ENCODE measurements around the gene ANKRD35. TPM values are rescaled to one million over a fixed set of nuclear protein-coding genes. Genes with fewer than 3 reads are reported as not detected.

ANKRD35 gene
- total RNA-seq, 2 donors from 2014 or later: 0.53 to 0.59 TPM

DNA sequence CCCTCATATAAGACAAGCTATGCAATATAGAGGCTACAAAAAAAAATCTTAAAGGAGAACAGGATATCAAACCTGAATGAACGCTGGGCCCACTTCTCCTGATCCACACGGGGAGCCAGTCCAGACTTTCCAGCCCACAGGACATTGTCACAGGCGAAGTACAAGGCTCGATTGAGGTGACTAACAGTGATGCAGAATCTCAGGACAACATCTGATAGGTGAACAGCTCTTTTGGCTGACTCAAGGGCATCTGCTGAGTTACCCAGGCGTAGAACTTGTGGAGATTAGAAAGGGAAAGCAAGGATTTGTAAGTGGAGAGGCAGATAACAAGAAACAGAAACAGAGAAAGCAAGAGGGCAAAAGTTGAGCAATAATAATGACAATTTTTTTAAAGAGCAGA lies 31.1 kb upstream of the ANKRD35 start:
- H3K27ac ChIP-seq: no peak overlapping the region
- intact Hi-C loops (cut with DNase I): loop anchor here (5.0 to 10.0 kb wide), 2 partner anchors 41 to 72 kb away; partner anchors contain the start of genes LIX1L and NUDT17
- H3K36me3 ChIP-seq: no peaks in the 10 kb centered on the region

DNA sequence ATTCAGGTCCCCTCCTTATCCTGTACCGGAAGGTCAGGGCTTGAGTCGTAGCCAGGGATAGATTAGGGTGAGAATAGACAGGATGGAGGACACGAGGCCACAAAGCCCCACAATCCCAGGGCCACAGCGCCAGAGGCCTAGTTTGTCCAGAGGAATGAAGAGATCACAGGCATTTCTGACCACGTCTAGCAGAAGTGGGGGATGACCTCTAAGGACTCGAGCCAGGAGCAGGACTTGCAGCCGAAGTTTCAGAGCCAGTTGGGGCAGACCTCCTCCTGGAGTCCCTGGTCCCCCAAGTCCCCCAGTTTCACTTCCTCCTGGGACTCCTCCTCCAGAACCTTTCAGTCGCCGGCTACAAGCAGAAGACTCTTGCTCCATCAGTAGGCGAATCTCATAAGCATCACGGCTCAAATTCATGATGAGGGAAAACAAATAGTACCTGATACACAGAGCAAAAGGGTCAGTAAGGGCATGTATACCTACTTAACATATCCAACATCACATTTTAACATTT lies 26.5 kb upstream of the ANKRD35 start:
- H3K4me1 ChIP-seq: no peaks in the 10 kb centered on the region
- no peak overlapping the region for H3K9ac ChIP-seq (ENCODE audit: low read depth in 2 of 2, low read length in 2 of 2)
- H3K9me3 ChIP-seq: no peaks in the 10 kb centered on the region
- TF ChIP-seq, protein P1, sequence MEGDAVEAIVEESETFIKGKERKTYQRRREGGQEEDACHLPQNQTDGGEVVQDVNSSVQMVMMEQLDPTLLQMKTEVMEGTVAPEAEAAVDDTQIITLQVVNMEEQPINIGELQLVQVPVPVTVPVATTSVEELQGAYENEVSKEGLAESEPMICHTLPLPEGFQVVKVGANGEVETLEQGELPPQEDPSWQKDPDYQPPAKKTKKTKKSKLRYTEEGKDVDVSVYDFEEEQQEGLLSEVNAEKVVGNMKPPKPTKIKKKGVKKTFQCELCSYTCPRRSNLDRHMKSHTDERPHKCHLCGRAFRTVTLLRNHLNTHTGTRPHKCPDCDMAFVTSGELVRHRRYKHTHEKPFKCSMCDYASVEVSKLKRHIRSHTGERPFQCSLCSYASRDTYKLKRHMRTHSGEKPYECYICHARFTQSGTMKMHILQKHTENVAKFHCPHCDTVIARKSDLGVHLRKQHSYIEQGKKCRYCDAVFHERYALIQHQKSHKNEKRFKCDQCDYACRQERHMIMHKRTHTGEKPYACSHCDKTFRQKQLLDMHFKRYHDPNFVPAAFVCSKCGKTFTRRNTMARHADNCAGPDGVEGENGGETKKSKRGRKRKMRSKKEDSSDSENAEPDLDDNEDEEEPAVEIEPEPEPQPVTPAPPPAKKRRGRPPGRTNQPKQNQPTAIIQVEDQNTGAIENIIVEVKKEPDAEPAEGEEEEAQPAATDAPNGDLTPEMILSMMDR (IDR thresholded peaks at IDR 0.05): no peak
- DNase-seq: no peak
- H3K27ac ChIP-seq: no peak overlapping the region
- H3K4me3 ChIP-seq: no peak overlapping the region
- intact Hi-C loops (cut with DNase I): loop anchor here (10.0 kb wide), 1 partner anchor 67 kb away; the partner anchor contains the start of gene NUDT17
- no peaks in the 10 kb centered on the region for H3K27me3 ChIP-seq
- no peaks in the 10 kb centered on the region for H3K36me3 ChIP-seq

More for the DNA sequence above, 31.1 kb upstream of the ANKRD35 start:
- Histone ChIP-seq H3K9me3 (no peaks in the 10 kb centered on the region), H3K4me3 (no peak overlapping the region), H3K9ac (ENCODE audit: low read depth in 2 of 2, low read length in 2 of 2) (no peak overlapping the region), H3K4me1 (peaks cover 6% of the 10 kb centered on the region), H3K27me3 (no peaks in the 10 kb centered on the region)
- TF ChIP-seq, protein P1 (IDR thresholded peaks at IDR 0.05): no peak
- no peak for DNase-seq

DNA sequence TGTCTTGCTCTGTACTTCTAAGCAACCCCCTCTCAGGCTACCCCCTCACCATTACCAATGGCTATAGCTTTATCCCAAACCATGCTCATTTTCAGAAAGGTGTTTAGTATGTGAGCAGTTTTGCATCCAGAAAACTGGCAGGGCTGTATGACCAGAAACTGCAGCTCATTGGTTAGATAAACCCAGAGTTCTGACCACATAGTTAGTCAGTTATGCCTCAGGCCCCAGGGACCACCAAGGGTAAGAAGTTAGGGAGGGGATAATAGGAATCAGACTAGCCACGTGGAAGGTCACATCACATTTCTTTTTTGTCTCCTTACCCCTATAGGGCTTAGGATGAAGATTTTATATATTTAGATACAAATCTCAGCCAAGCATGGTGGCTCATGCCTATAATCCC lies 23.0 kb upstream of the ANKRD35 start:
- no peaks in the 10 kb centered on the region for H3K9me3 ChIP-seq
- no peak for DNase-seq
- no peaks in the 10 kb centered on the region for H3K4me1 ChIP-seq
- H3K27me3 ChIP-seq: no peaks in the 10 kb centered on the region
- no peak overlapping the region for H3K4me3 ChIP-seq
- TF ChIP-seq, protein P1 (IDR thresholded peaks at IDR 0.05): no peak
- H3K27ac ChIP-seq: no peak overlapping the region
- H3K9ac ChIP-seq (ENCODE audit: low read depth in 2 of 2, low read length in 2 of 2): no peak overlapping the region
- intact Hi-C loops (cut with DNase I): no loop called here
- H3K36me3 ChIP-seq: no peaks in the 10 kb centered on the region

DNA sequence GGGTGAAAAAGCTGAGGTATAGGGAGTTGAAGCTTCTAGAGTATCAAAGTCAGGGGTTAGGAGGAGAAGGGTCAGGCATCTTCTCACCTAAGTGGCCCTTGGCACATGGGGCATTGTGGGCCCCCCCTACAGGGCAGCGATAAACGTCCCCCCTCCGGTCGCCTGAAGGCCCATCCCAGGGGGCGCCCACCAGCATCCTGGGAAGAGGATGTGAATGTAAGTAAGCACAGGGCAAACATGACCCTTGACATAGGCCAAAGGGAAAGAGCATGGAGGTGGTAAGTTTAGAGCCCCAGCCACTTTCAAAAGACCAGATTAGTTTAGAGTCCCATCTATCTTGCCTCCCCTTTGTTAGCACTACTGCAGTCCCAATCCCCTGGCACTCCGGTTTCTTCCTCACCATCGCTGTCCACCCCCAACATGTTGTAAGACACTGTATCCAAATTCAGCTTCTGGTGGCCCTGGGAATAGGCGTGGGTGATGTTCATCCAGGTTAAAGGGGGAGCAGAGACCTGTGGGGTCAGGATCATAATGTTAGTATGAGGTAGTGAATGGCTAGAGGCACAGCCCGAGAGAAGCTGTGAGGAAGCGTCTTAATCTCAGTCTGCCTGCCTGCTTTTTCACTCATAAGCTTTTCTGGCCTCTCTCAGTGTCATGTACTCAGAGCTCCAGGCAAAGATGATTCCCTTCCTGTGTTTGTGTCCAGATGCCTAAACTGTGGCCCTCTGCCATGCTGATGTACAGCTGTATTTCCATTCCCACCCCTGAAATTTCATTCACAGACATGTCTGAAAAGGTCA lies 21.5 kb upstream of the ANKRD35 start:
- Histone ChIP-seq H3K27me3 (no peaks in the 10 kb centered on the region), H3K4me1 (no peaks in the 10 kb centered on the region), H3K27ac (no peak overlapping the region), H3K9ac (ENCODE audit: low read depth in 2 of 2, low read length in 2 of 2) (no peak overlapping the region), H3K4me3 (no peak overlapping the region), H3K36me3 (no peaks in the 10 kb centered on the region), H3K9me3 (no peaks in the 10 kb centered on the region)
- intact Hi-C loops (cut with DNase I): no loop called here
- TF ChIP-seq, protein P1 (IDR thresholded peaks at IDR 0.05): no peak
- no peak for DNase-seq

DNA sequence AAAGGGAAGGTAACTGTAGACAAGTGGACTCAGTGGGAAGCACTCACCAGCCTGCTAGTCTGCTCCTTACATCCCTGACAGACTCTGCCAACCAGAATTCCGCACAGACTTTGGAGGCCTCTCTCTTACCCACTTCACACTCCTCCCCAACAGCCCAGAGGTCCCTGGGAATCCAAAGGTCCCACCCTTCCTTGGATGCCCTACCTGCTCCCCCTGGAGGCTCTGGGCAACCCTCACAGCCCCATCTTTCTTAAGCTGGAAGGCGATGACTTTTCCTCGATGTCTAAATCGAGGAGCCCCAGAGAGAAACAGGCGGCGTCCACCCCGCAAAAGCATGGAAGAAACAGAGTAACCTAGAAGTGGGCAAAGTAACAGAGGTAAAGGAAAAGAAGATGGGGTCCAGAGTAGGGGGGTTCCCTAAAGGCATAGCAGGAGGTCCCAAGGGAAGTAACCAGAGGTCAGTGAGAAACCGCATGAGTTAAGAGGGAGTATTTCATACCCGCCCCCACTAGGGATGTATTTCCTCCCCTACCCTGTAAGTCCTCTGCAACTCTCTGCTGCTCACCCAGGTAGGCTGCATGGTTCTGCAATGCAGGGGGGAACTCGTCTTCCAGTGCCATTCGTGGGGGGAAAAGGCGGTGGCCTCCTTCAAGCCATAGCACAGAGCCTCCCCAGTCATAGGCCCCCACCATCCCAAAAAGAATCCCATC lies 15.8 kb upstream of the ANKRD35 start:
- no peak for DNase-seq
- no peaks in the 10 kb centered on the region for H3K36me3 ChIP-seq
- H3K9me3 ChIP-seq: no peaks in the 10 kb centered on the region
- no peaks in the 10 kb centered on the region for H3K27me3 ChIP-seq
- intact Hi-C loops (cut with DNase I): no loop called here
- H3K9ac ChIP-seq (ENCODE audit: low read depth in 2 of 2, low read length in 2 of 2): no peak overlapping the region
- H3K4me3 ChIP-seq: no peak overlapping the region
- H3K4me1 ChIP-seq: no peaks in the 10 kb centered on the region
- H3K27ac ChIP-seq: no peak overlapping the region
- TF ChIP-seq, protein P1 (IDR thresholded peaks at IDR 0.05): no peak
